HUES48 (cell line): ENCODE data around the gene MYO1D.

ENCODE experiments used
- H3K27ac ChIP-seq: one replicate; pipeline ENCODE4 v1.7.0; 2013; ENCODE audit warnings: low read depth, low read length, inconsistent platforms
- H3K27me3 ChIP-seq: 2 replicates; pipeline ENCODE4 v1.6.1; 2013; ENCODE audit warnings: mild to moderate bottlenecking, low read length; ENCODE audit not compliant: control insufficient read depth, insufficient read depth
- H3K36me3 ChIP-seq: 2 replicates; pipeline ENCODE4 v1.6.1; 2013; ENCODE audit warnings: low read length; ENCODE audit not compliant: control insufficient read depth, insufficient read depth
- H3K4me1 ChIP-seq: 2 replicates; pipeline ENCODE4 v1.6.1; 2013; ENCODE audit warnings: mild to moderate bottlenecking, low read length; ENCODE audit not compliant: control insufficient read depth, insufficient read depth
- H3K4me3 ChIP-seq: 2 replicates; pipeline ENCODE4 v1.5.1; 2013; ENCODE audit warnings: mild to moderate bottlenecking, low read depth, low read length
- H3K9ac ChIP-seq: 2 replicates; pipeline ENCODE4 v1.6.1; 2013; ENCODE audit warnings: mild to moderate bottlenecking, low read depth, low read length, moderate library complexity
- H3K9me3 ChIP-seq: 2 replicates; pipeline ENCODE4 v1.6.1; 2013; ENCODE audit warnings: low read length; ENCODE audit not compliant: control insufficient read depth, insufficient read depth

The MYO1D gene

GRCh38 chr17:32626379-32626791, 250.5 kb downstream of the MYO1D start:
- Histone ChIP-seq H3K4me1 (peaks cover 22% of the 10 kb centered on the region), H3K36me3 (no peaks in the 10 kb centered on the region), H3K9me3 (no peaks in the 10 kb centered on the region), H3K27ac (no peak overlapping the region), H3K9ac (no peak overlapping the region), H3K4me3 (no peak overlapping the region), H3K27me3 (no peaks in the 10 kb centered on the region)

GRCh38 chr17:32625971-32626370, 251.0 kb downstream of the MYO1D start:
- Histone ChIP-seq H3K4me3 (no peak overlapping the region), H3K9ac (no peak overlapping the region), H3K36me3 (no peaks in the 10 kb centered on the region), H3K27ac (no peak overlapping the region), H3K27me3 (no peaks in the 10 kb centered on the region), H3K9me3 (no peaks in the 10 kb centered on the region), H3K4me1 (peaks cover 26% of the 10 kb centered on the region)

GRCh38 chr17:32623196-32623595, 253.7 kb downstream of the MYO1D start:
- H3K4me1 ChIP-seq: peaks cover 36% of the 10 kb centered on the region
- H3K9me3 ChIP-seq: no peaks in the 10 kb centered on the region
- H3K9ac ChIP-seq: no peak overlapping the region
- H3K27ac ChIP-seq: no peak overlapping the region
- no peaks in the 10 kb centered on the region for H3K27me3 ChIP-seq
- H3K36me3 ChIP-seq: no peaks in the 10 kb centered on the region
- no peak overlapping the region for H3K4me3 ChIP-seq

- H3K27ac ChIP-seq: no peak overlapping the region
- no peak overlapping the region for H3K9ac ChIP-seq
- H3K36me3 ChIP-seq: no peaks in the 10 kb centered on the region
- no peaks in the 10 kb centered on the region for H3K9me3 ChIP-seq
- H3K27me3 ChIP-seq: no peaks in the 10 kb centered on the region
- H3K4me3 ChIP-seq: no peak overlapping the region
- H3K4me1 ChIP-seq: peaks cover 33% of the 10 kb centered on the region
Measured at GRCh38 chr17:32622540-32622939, 254.4 kb downstream of the MYO1D start.

GRCh38 chr17:32621612-32622312, 255.2 kb downstream of the MYO1D start:
- Histone ChIP-seq H3K9ac (no peak overlapping the region), H3K4me1 (peaks cover 25% of the 10 kb centered on the region), H3K36me3 (no peaks in the 10 kb centered on the region), H3K27me3 (no peaks in the 10 kb centered on the region), H3K9me3 (no peaks in the 10 kb centered on the region), H3K4me3 (no peak overlapping the region), H3K27ac (peak overlapping the region; percentile 49)

- H3K27me3 ChIP-seq: no peaks in the 10 kb centered on the region
- no peak overlapping the region for H3K27ac ChIP-seq
- no peaks in the 10 kb centered on the region for H3K36me3 ChIP-seq
- H3K9ac ChIP-seq: no peak overlapping the region
- H3K9me3 ChIP-seq: no peaks in the 10 kb centered on the region
- no peak overlapping the region for H3K4me3 ChIP-seq
- peaks cover 6% of the 10 kb centered on the region; the same call in 1 of the 2 replicates for H3K4me1 ChIP-seq
Measured at GRCh38 chr17:32615326-32615725, 261.6 kb downstream of the MYO1D start.

- Histone ChIP-seq H3K36me3 (no peaks in the 10 kb centered on the region), H3K27ac (no peak overlapping the region), H3K4me1 (peaks cover 6% of the 10 kb centered on the region), H3K9me3 (no peaks in the 10 kb centered on the region), H3K9ac (no peak overlapping the region), H3K27me3 (no peaks in the 10 kb centered on the region), H3K4me3 (no peak overlapping the region)
Measured at GRCh38 chr17:32610943-32611342, 266.0 kb downstream of the MYO1D start.

GRCh38 chr17:32609884-32610650, 266.9 kb downstream of the MYO1D start:
- H3K9me3 ChIP-seq: no peaks in the 10 kb centered on the region
- H3K36me3 ChIP-seq: no peaks in the 10 kb centered on the region
- peak overlapping the region; percentile 2 for H3K27ac ChIP-seq
- H3K27me3 ChIP-seq: no peaks in the 10 kb centered on the region
- H3K4me1 ChIP-seq: peaks cover 6% of the 10 kb centered on the region
- H3K4me3 ChIP-seq: no peak overlapping the region
- H3K9ac ChIP-seq: no peak overlapping the region

GRCh38 chr17:32609085-32609484, 267.8 kb downstream of the MYO1D start:
- H3K27ac ChIP-seq: no peak overlapping the region

GRCh38 chr17:32608267-32608666, 268.7 kb downstream of the MYO1D start:
- H3K4me1 ChIP-seq: peaks cover 6% of the 10 kb centered on the region
- H3K27ac ChIP-seq: no peak overlapping the region
- H3K36me3 ChIP-seq: no peaks in the 10 kb centered on the region
- no peaks in the 10 kb centered on the region for H3K27me3 ChIP-seq
- no peak overlapping the region for H3K9ac ChIP-seq
- no peaks in the 10 kb centered on the region for H3K9me3 ChIP-seq
- H3K4me3 ChIP-seq: no peak overlapping the region

More at GRCh38 chr17:32609085-32609484, 267.8 kb downstream of the MYO1D start:
- Histone ChIP-seq H3K4me1 (peaks cover 6% of the 10 kb centered on the region), H3K27me3 (no peaks in the 10 kb centered on the region), H3K36me3 (no peaks in the 10 kb centered on the region), H3K4me3 (no peak overlapping the region), H3K9ac (no peak overlapping the region), H3K9me3 (no peaks in the 10 kb centered on the region)

- H3K4me1 ChIP-seq: peaks cover 11% of the 10 kb centered on the region
- H3K36me3 ChIP-seq: no peaks in the 10 kb centered on the region
- no peak overlapping the region for H3K9ac ChIP-seq
- no peak overlapping the region for H3K4me3 ChIP-seq
- no peaks in the 10 kb centered on the region for H3K27me3 ChIP-seq
- H3K9me3 ChIP-seq: no peaks in the 10 kb centered on the region
- H3K27ac ChIP-seq: no peak overlapping the region
Measured at GRCh38 chr17:32604966-32605365, 272.0 kb downstream of the MYO1D start.
